Loucy (cell line): ENCODE results near the gene KCNN3.

Source experiments
- EZH2phosphoT487 ChIP-seq: fragments of 200-600 bp; IDR thresholded peaks from 2 replicates; pipeline ENCODE4 v1.6.1; 2018; ENCODE audit warnings: antibody characterized with exemption, mild to moderate bottlenecking, moderate library complexity, borderline replicate concordance
- TF ChIP-seq, protein P1 (sequence below): fragments of 200-600 bp; sonication (generic); conservative IDR thresholded peaks from 2 replicates; pipeline ENCODE4 v1.5.1; 2014; ENCODE audit warnings: mild to moderate bottlenecking, antibody characterized with exemption, low read length

DNA sequence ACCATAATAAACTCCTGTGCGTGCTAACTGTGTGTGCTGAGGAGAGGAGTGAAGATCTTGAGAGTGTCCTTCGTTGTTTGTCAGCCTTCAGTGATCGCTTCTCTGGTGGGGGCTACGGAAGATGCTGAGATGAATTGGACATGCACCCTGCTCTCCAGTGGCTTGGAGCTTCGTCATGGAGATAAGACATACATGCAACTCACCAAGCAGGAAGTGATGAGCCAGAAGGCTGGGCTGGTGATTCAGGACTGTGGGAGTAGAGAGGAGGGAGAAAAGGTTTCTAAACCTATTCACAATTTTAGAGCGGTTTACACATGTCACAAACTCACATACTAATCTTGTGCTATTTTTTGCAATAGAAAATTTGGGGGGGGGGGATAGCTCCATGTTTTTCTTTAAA is 133.2 kb downstream of the KCNN3 start:
- TF ChIP-seq, protein P1, sequence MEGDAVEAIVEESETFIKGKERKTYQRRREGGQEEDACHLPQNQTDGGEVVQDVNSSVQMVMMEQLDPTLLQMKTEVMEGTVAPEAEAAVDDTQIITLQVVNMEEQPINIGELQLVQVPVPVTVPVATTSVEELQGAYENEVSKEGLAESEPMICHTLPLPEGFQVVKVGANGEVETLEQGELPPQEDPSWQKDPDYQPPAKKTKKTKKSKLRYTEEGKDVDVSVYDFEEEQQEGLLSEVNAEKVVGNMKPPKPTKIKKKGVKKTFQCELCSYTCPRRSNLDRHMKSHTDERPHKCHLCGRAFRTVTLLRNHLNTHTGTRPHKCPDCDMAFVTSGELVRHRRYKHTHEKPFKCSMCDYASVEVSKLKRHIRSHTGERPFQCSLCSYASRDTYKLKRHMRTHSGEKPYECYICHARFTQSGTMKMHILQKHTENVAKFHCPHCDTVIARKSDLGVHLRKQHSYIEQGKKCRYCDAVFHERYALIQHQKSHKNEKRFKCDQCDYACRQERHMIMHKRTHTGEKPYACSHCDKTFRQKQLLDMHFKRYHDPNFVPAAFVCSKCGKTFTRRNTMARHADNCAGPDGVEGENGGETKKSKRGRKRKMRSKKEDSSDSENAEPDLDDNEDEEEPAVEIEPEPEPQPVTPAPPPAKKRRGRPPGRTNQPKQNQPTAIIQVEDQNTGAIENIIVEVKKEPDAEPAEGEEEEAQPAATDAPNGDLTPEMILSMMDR: no peak
- no peak for TF ChIP-seq EZH2phosphoT487
